SK-N-DZ (cell line): Measurements from ENCODE around the gene CCNK.

Experiments used
- DNase-seq: peaks from one replicate; pipeline ENCODE4 v3.0.0-alpha.2; 2015; ENCODE audit warnings: low spot score

CCNK gene

GRCh38 chr14:99507860-99508640 lies 26.8 kb downstream of the CCNK start:
- DNase-seq: no peak

GRCh38 chr14:99508896-99509629 lies 27.9 kb downstream of the CCNK start:
- no peak for DNase-seq

GRCh38 chr14:99509871-99510555 lies 28.8 kb downstream of the CCNK start:
- DNase-seq: no peak

GRCh38 chr14:99510556-99511139 lies 29.4 kb downstream of the CCNK start:
- no peak for DNase-seq

GRCh38 chr14:99511421-99512109 lies 30.4 kb downstream of the CCNK start:
- no peak for DNase-seq

GRCh38 chr14:99512110-99512449 lies 30.9 kb downstream of the CCNK start:
- no peak for DNase-seq

- DNase-seq: no peak
Measured at GRCh38 chr14:99512571-99513182, 31.5 kb downstream of the CCNK start.

GRCh38 chr14:99513183-99513694 lies 32.0 kb downstream of the CCNK start:
- no peak for DNase-seq

GRCh38 chr14:99513946-99514551 lies 32.8 kb downstream of the CCNK start:
- no peak for DNase-seq

GRCh38 chr14:99514552-99515300 lies 33.5 kb downstream of the CCNK start:
- no peak for DNase-seq

GRCh38 chr14:99515301-99516155 lies 34.3 kb downstream of the CCNK start:
- no peak for DNase-seq

- no peak for DNase-seq
Measured at GRCh38 chr14:99516156-99516870, 35.1 kb downstream of the CCNK start.

- no peak for DNase-seq
Measured at GRCh38 chr14:99516871-99517642, 35.8 kb downstream of the CCNK start.

GRCh38 chr14:99517643-99518381 lies 36.6 kb downstream of the CCNK start:
- no peak for DNase-seq

- peak; percentile 27 for DNase-seq
Measured at GRCh38 chr14:99518441-99519346, 37.5 kb downstream of the CCNK start.
